Fibroblast of pulmonary artery (primary cell): ENCODE measurements around the gene ZC3H12A.

Source experiments
- DNase-seq: peaks from one replicate; pipeline ENCODE4 v3.0.0-alpha.2; 2010; ENCODE audit warnings: low read depth
- H3K4me3 ChIP-seq: replicated peaks from 2 replicates; pipeline ENCODE4 v1.5.1; 2011; ENCODE audit warnings: low read depth, mild to moderate bottlenecking, control low read depth, low read length, moderate library complexity
- CTCF ChIP-seq: IDR thresholded peaks from 2 replicates; pipeline ENCODE4 v1.5.1; 2011; ENCODE audit warnings: mild to moderate bottlenecking, control low read depth, low read length, inconsistent platforms; ENCODE audit errors: missing control alignments

ZC3H12A gene

GRCh38 chr1:37442139-37442538 lies 32.2 kb upstream of the ZC3H12A start:
- no peak for TF ChIP-seq CTCF
- no peak for DNase-seq
- no peak overlapping the region for H3K4me3 ChIP-seq

GRCh38 chr1:37442644-37443043 lies 31.7 kb upstream of the ZC3H12A start:
- no peak for TF ChIP-seq CTCF
- no peak overlapping the region for H3K4me3 ChIP-seq
- no peak for DNase-seq

GRCh38 chr1:37446874-37447273 lies 27.5 kb upstream of the ZC3H12A start:
- H3K4me3 ChIP-seq, result no peak overlapping the region
- no peak for DNase-seq
- TF ChIP-seq CTCF, result no peak

- TF ChIP-seq CTCF, result no peak
- H3K4me3 ChIP-seq, result no peak overlapping the region
- no peak for DNase-seq
Observed at GRCh38 chr1:37448185-37448584, 26.2 kb upstream of the ZC3H12A start.

GRCh38 chr1:37448691-37449417 lies 25.5 kb upstream of the ZC3H12A start:
- H3K4me3 ChIP-seq, result no peak overlapping the region
- DNase-seq, result peak; percentile 10
- no peak for TF ChIP-seq CTCF

GRCh38 chr1:37449936-37450335 lies 24.4 kb upstream of the ZC3H12A start:
- H3K4me3 ChIP-seq, result no peak overlapping the region
- TF ChIP-seq CTCF, result no peak
- no peak for DNase-seq

- TF ChIP-seq CTCF, result no peak
- H3K4me3 ChIP-seq, result no peak overlapping the region
Observed at GRCh38 chr1:37452416-37452815, 22.0 kb upstream of the ZC3H12A start.

More at GRCh38 chr1:37452416-37452815, 22.0 kb upstream of the ZC3H12A start:
- no peak for DNase-seq
